Activated T-cell treated with anti-CD3 and anti-CD28 coated beads, Interleukin-2, amount 50 U/mL, for 72 hours (primary cell): ENCODE measurements around the gene ACOXL. TPM values are rescaled to one million over a fixed set of nuclear protein-coding genes. Genes with fewer than 3 reads are reported as not detected.

Experiments used
- ATAC-seq, 2 donors: fragments of 150-1000 bp; cut with Tn5 transposase; replicated peaks in 1 of 2; 2 replicates each; pipeline ENCODE4 v1.10.0; 2021; ENCODE audit warnings: moderate library complexity in 2 of 2, mild to moderate bottlenecking in 1 of 2
- DNase-seq, 2 donors: peaks; one replicate each; pipeline ENCODE4 v3.0.0; 2021 to 2022; ENCODE audit warnings: mixed read lengths in 1 of 2
- H3K27ac Mint-ChIP-seq: one replicate; pipeline ENCODE4 v1.8.0; 2022; ENCODE audit warnings: mild to moderate bottlenecking, moderate library complexity, mixed read lengths
- H3K27me3 Mint-ChIP-seq: one replicate; pipeline ENCODE4 v1.8.0; 2022; ENCODE audit warnings: low read depth, mixed read lengths
- H3K36me3 Mint-ChIP-seq, 2 donors: one replicate each; pipeline ENCODE4 v1.8.0; 2022; ENCODE audit warnings: mixed read lengths in 2 of 2, mild to moderate bottlenecking in 1 of 2; ENCODE audit not compliant: insufficient read depth in 2 of 2
- H3K4me1 Mint-ChIP-seq: one replicate; pipeline ENCODE4 v1.8.0; 2022; ENCODE audit warnings: low read depth, mixed read lengths
- H3K4me3 Mint-ChIP-seq, 2 donors: one replicate each; pipeline ENCODE4 v1.8.0; 2022; ENCODE audit warnings: mild to moderate bottlenecking in 2 of 2, mixed read lengths in 2 of 2, moderate library complexity in 2 of 2
- H3K9me3 Mint-ChIP-seq, 2 donors: one replicate each; pipeline ENCODE4 v1.8.0; 2022; ENCODE audit warnings: mixed read lengths in 2 of 2
- total RNA-seq, 2 donors: library from RNA; stranded (reverse); gene quantifications; one replicate each; pipeline ENCODE4 v1.2.3, GENCODE V29; 2022

ACOXL gene
- total RNA-seq, 2 donors from 2014 or later = 0.19 to 0.44 TPM

- Mint-ChIP-seq H3K27me3 (peaks cover 59% of the 10 kb centered on the region), H3K27ac (no peak overlapping the region), H3K4me3 (no peak overlapping the region), H3K9me3 (no peaks in the 10 kb centered on the region), H3K4me1 (peaks cover 8% of the 10 kb centered on the region), H3K36me3 (peaks cover 0 to 3% of the 10 kb centered on the region in 2 donors)
- DNase-seq (no peak), ATAC-seq (no peak)
Measured at GRCh38 chr2:110729106-110729505, 3.3 kb upstream of the ACOXL start.

- Mint-ChIP-seq H3K27ac (no peak overlapping the region), H3K27me3 (peaks cover 71% of the 10 kb centered on the region), H3K36me3 (peaks cover 0 to 3% of the 10 kb centered on the region in 2 donors), H3K9me3 (no peaks in the 10 kb centered on the region), H3K4me1 (peaks cover 8% of the 10 kb centered on the region), H3K4me3 (peak overlapping the region in 1 of 2 donors; percentile 60)
- ATAC-seq (no peak), DNase-seq (no peak)
Measured at GRCh38 chr2:110731064-110731463, 1.3 kb upstream of the ACOXL start.

GRCh38 chr2:110735366-110735765, 3.0 kb downstream of the ACOXL start:
- Mint-ChIP-seq H3K27me3 (peaks cover 86% of the 10 kb centered on the region), H3K9me3 (peaks cover 0 to 3% of the 10 kb centered on the region in 2 donors), H3K4me3 (no peak overlapping the region), H3K27ac (no peak overlapping the region), H3K36me3 (peaks cover 4 to 6% of the 10 kb centered on the region in 2 donors), H3K4me1 (peaks cover 8% of the 10 kb centered on the region)
- no peak for DNase-seq
- ATAC-seq = no peak

GRCh38 chr2:110737783-110738182, 5.4 kb downstream of the ACOXL start:
- H3K4me3 Mint-ChIP-seq = no peak overlapping the region
- H3K27me3 Mint-ChIP-seq = peaks cover 88% of the 10 kb centered on the region
- ATAC-seq (no peak), DNase-seq (no peak)
- no peak overlapping the region for H3K27ac Mint-ChIP-seq
- H3K36me3 Mint-ChIP-seq = peaks cover 2 to 6% of the 10 kb centered on the region in 2 donors
- H3K4me1 Mint-ChIP-seq = peaks cover 26% of the 10 kb centered on the region
- H3K9me3 Mint-ChIP-seq = peaks cover 0 to 3% of the 10 kb centered on the region in 2 donors

- ATAC-seq = no peak
- no peak for DNase-seq
- peaks cover 36% of the 10 kb centered on the region for H3K4me1 Mint-ChIP-seq
- H3K36me3 Mint-ChIP-seq = peaks cover 2 to 6% of the 10 kb centered on the region in 2 donors
- peaks cover 0 to 3% of the 10 kb centered on the region in 2 donors for H3K9me3 Mint-ChIP-seq
- no peak overlapping the region for H3K27ac Mint-ChIP-seq
- H3K27me3 Mint-ChIP-seq = peaks cover 91% of the 10 kb centered on the region
- H3K4me3 Mint-ChIP-seq = no peak overlapping the region
Measured at GRCh38 chr2:110740747-110741349, 8.5 kb downstream of the ACOXL start.

- DNase-seq (peak; percentile 19 to 31), ATAC-seq (peak; percentile 90 to 95)
- Mint-ChIP-seq H3K27me3 (peaks cover 91% of the 10 kb centered on the region), H3K4me3 (peak overlapping the region; percentile 23 to 53), H3K36me3 (peaks cover 2 to 6% of the 10 kb centered on the region in 2 donors), H3K9me3 (peaks cover 0 to 3% of the 10 kb centered on the region in 2 donors), H3K27ac (no peak overlapping the region), H3K4me1 (peaks cover 41% of the 10 kb centered on the region)
Measured at GRCh38 chr2:110741491-110741980, 9.2 kb downstream of the ACOXL start.

- Mint-ChIP-seq H3K4me1 (peaks cover 46% of the 10 kb centered on the region), H3K27me3 (peaks cover 91% of the 10 kb centered on the region)
Measured at GRCh38 chr2:110742412-110742811, 10.0 kb downstream of the ACOXL start.

GRCh38 chr2:110743600-110743999, 11.2 kb downstream of the ACOXL start:
- peaks cover 91% of the 10 kb centered on the region for H3K27me3 Mint-ChIP-seq
- peaks cover 57% of the 10 kb centered on the region for H3K4me1 Mint-ChIP-seq

More at GRCh38 chr2:110742412-110742811, 10.0 kb downstream of the ACOXL start:
- no peak for DNase-seq
- Mint-ChIP-seq H3K27ac (no peak overlapping the region), H3K9me3 (peaks cover 0 to 3% of the 10 kb centered on the region in 2 donors), H3K36me3 (peaks cover 2 to 6% of the 10 kb centered on the region in 2 donors), H3K4me3 (peak overlapping the region in 1 of 2 donors; percentile 27)
- no peak for ATAC-seq

GRCh38 chr2:110744429-110744828, 12.1 kb downstream of the ACOXL start:
- peaks cover 66% of the 10 kb centered on the region for H3K4me1 Mint-ChIP-seq
- H3K36me3 Mint-ChIP-seq = no peaks in the 10 kb centered on the region
- H3K9me3 Mint-ChIP-seq = no peaks in the 10 kb centered on the region
- no peak for DNase-seq
- no peak overlapping the region for H3K27ac Mint-ChIP-seq
- H3K27me3 Mint-ChIP-seq = peaks cover 93% of the 10 kb centered on the region
- H3K4me3 Mint-ChIP-seq = no peak overlapping the region
- no peak for ATAC-seq

More at GRCh38 chr2:110743600-110743999, 11.2 kb downstream of the ACOXL start:
- H3K4me3 Mint-ChIP-seq = no peak overlapping the region
- no peak overlapping the region for H3K27ac Mint-ChIP-seq
- H3K36me3 Mint-ChIP-seq = peaks cover 2 to 4% of the 10 kb centered on the region in 2 donors
- DNase-seq (no peak), ATAC-seq (no peak)
- peaks cover 0 to 3% of the 10 kb centered on the region in 2 donors for H3K9me3 Mint-ChIP-seq

GRCh38 chr2:110745048-110745447, 12.7 kb downstream of the ACOXL start:
- H3K36me3 Mint-ChIP-seq = no peaks in the 10 kb centered on the region
- H3K27ac Mint-ChIP-seq = no peak overlapping the region
- DNase-seq (no peak), ATAC-seq (no peak)
- H3K4me1 Mint-ChIP-seq = peaks cover 72% of the 10 kb centered on the region
- H3K9me3 Mint-ChIP-seq = no peaks in the 10 kb centered on the region
- H3K27me3 Mint-ChIP-seq = peaks cover 98% of the 10 kb centered on the region
- no peak overlapping the region for H3K4me3 Mint-ChIP-seq

GRCh38 chr2:110746586-110747521, 14.5 kb downstream of the ACOXL start:
- Mint-ChIP-seq H3K36me3 (no peaks in the 10 kb centered on the region), H3K4me1 (peaks cover 63% of the 10 kb centered on the region), H3K9me3 (no peaks in the 10 kb centered on the region), H3K27ac (no peak overlapping the region), H3K27me3 (peaks cover 89% of the 10 kb centered on the region), H3K4me3 (no peak overlapping the region)
- ATAC-seq = no peak
- no peak for DNase-seq

- peaks cover 53% of the 10 kb centered on the region for H3K4me1 Mint-ChIP-seq
- peak overlapping the region; percentile 44 to 54 for H3K4me3 Mint-ChIP-seq
- H3K27me3 Mint-ChIP-seq = peaks cover 87% of the 10 kb centered on the region
- peak in 1 of 2 donors; percentile 7 for ATAC-seq
- H3K27ac Mint-ChIP-seq = no peak overlapping the region
- H3K36me3 Mint-ChIP-seq = no peaks in the 10 kb centered on the region
- no peak for DNase-seq
- H3K9me3 Mint-ChIP-seq = no peaks in the 10 kb centered on the region
Measured at GRCh38 chr2:110747522-110748488, 15.4 kb downstream of the ACOXL start.
